AG08396 (cell line): Measurements from ENCODE around the gene BIRC2.
"Not testable (repeated sequence)": the region's sequence is repeated elsewhere in the genome, so short reads cannot be mapped to it uniquely, and the experiment has no call there.

ENCODE experiments used
- DNase-seq: peaks from one replicate; pipeline ENCODE4 v3.0.0; 2012; ENCODE audit warnings: low spot score, mixed read lengths

The BIRC2 gene

DNA sequence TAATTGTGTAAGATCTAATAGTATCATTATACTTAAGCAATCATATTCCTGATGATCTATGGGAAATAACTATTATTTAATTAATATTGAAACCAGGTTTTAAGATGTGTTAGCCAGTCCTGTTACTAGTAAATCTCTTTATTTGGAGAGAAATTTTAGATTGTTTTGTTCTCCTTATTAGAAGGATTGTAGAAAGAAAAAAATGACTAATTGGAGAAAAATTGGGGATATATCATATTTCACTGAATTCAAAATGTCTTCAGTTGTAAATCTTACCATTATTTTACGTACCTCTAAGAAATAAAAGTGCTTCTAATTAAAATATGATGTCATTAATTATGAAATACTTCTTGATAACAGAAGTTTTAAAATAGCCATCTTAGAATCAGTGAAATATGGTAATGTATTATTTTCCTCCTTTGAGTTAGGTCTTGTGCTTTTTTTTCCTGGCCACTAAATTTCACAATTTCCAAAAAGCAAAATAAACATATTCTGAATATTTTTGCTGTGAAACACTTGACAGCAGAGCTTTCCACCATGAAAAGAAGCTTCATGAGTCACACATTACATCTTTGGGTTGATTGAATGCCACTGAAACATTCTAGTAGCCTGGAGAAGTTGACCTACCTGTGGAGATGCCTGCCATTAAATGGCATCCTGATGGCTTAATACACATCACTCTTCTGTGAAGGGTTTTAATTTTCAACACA is 23.3 kb upstream of the BIRC2 start:
- no peak for DNase-seq

DNA sequence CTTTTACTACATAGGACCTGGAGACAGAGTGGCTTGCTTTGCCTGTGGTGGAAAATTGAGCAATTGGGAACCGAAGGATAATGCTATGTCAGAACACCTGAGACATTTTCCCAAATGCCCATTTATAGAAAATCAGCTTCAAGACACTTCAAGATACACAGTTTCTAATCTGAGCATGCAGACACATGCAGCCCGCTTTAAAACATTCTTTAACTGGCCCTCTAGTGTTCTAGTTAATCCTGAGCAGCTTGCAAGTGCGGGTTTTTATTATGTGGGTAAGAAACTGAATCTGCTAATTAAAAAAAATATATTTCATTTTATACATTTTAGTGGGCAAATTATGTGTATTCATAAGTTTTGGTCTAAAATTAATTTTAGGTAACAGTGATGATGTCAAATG is 21.9 kb upstream of the BIRC2 start:
- DNase-seq = no peak

DNA sequence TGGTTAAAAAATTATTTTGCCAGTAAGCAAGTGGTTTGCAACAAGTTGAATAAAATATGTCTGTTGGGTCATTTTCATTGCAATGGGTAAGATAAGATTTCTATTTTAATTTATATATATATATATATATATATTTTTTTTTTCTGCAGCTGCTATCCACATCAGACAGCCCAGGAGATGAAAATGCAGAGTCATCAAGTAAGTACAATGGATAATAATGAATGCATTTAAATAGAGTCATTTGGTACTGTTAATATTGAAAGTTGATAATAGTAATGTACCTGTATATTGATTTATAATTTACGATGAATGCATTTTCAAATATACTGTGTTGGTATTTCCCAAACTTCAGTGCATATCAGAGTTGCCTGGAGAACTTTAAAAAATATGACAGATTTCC is 18.3 kb upstream of the BIRC2 start:
- no peak for DNase-seq

DNA sequence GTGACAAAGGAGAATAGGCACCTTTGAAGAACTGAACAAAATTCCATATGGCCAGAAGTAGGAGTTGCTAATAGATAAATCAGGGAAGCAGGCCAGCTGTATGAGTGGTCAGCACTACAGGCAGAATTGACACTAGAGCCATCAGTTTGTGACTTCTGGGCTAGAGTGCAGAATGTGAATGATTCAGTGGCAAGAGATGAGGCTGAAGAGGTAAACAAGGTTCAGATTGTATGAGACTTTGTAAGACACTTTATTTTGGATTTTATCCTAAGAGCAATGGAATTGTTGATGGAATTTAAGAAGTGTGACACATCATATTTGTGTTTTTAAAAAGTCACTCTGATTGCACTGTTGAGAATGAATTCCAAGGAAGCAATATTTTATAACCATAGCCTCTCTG is 16.8 kb upstream of the BIRC2 start:
- no peak for DNase-seq

DNA sequence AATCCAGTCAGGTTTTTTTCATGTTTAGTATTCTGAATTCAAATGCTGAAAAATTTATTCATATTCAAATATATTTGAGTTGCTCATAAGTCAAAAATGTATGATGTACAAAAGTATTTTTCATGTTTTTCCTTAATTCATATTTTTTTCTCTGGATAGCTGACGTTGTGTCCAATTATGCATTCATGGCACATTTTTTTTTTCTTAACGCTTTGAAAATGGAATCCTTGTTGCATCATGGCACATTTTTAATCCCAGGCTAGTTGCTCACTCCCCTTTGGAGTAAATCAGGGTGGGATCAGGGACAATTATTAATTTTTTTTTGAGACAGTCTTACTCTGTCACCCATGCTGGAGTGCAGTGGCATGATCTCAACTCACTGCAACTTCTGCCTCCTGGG is 15.7 kb upstream of the BIRC2 start:
- DNase-seq = no peak

DNA sequence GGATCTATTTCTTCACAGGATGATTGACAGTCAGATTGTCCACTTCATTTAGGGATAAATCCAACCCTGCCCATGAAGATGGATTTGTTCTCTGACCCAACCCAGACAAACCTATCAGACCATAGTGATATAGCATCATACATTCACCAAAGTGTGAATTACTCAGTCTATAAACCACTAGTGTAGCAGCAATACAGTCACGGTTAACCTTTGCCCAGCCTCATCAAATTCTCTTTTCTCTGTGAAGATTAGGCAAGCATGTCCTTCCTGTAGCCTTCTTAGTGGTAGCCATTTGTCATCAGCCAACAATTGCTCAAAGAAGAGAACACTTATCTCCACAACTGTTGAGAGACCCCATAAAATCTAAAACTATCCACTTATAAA is 14.4 kb upstream of the BIRC2 start:
- no peak for DNase-seq

DNA sequence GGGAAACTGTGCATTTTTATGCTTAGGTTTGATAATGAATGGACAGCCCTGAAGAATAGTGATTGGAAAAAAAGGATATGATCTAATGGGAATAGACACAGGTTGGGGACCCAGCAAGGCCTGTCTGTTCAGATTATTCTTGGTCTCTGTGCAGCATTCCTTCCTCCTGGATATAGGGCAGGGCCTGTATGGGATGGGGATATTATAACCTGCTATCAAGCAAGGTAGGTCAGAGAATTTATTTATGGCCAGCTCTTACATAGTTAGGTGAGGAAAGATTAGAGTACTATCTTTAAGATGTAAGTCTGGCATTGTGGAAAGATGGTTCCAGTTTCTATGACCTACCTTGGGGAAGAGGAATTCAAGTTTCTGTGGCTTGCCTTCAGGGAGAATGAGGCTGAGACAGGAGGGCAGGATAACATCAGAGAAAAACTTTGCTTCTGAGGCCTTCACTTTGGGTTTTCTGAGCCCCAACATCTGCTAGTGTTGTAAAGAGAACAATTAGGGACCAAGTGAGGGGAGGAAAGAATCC is 8.5 kb upstream of the BIRC2 start:
- no peak for DNase-seq

DNA sequence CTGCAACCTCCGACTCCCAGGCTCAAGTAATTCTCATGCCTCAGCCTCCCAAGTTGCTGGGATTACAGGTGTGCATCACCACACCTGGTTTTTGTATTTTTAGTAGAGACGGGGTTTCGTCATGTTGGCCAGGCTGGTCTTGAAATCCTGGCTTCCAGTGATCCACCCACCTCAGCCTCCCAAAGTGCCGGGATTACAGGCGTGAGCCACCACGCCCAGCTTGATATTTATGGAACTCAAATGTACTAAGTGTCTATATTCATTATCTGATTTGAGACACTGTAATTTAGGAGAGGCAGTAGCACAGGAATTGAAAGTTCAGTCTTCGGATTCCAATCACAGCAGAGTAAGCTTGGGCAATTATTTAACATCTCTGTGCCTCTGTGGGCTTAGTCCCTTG is 5.7 kb upstream of the BIRC2 start:
- not testable (repeated sequence) for DNase-seq

DNA sequence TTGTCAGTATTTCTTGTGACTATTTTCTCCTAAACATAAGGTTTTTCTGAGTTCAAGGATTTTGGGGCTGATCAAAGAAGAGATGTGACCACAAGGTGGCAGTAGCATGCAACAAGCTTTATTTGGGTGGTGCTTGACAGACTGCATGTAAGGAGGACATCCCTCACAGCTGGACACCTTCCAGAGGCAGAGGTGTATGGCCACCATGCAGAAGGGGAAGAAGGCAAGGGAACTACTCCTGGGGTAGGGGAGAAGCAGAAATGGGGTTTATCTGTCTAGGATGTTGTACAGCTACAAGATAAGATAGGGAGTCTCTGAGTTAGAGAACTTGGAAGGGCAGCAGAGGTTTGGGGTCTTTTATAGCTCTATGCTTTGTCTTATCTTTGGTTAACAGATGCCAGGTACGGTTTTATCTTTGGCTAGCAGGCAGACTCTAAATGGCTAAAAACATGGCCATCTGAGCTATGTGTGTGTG is 5.1 kb upstream of the BIRC2 start:
- DNase-seq = peak; percentile 70

DNA sequence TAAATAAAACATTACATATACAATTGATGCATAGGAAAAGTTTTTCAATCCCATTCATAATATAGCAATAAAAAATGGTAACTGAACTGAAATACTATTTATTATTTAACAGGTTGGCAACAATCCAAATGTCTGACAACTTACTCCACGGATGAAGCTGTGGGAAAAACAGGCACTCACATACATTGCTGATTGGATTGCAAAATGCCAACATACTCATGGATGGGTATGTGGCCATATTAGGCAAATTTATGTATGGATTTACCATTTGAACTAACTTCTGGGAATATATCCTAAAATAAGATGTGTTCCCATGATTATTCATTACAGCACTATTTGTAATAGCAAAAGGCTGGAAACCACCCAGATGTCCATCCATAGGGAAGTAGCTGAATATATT is 3.2 kb upstream of the BIRC2 start:
- no peak for DNase-seq

DNA sequence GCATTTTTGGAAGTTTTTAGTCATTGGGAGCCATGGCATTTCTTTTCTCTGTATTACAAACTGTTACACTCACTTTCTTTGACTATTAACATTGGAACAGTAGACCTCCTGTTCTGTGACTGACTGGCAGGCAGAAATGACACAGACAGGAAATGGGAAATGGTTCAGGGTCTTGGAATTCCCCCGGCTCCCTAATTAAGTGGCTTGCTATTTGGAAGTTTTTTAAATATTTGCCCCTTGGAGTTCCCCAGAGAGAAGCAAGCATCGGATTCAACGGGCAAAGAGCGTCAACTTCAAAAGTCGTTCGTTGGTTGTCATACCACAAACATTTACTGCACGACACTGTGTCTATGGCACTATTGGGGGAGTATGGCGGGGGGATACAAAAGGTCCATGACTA is 1.1 kb upstream of the BIRC2 start:
- DNase-seq = peak; percentile 11

DNA sequence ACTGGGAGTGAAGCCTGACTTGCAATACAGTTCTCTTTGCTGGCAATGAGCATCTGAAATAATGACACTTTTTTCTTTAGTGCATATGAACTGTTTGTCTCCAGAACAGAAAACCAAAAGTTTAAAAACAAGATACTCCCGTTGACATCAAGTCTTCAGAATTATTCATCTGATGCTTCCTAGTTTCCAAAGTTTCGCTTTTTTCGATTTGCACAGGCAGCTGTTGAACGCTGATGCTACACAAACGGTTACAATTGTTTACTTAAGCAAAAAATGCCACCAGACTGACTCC is 612 bp upstream of the BIRC2 start:
- DNase-seq = no peak

DNA sequence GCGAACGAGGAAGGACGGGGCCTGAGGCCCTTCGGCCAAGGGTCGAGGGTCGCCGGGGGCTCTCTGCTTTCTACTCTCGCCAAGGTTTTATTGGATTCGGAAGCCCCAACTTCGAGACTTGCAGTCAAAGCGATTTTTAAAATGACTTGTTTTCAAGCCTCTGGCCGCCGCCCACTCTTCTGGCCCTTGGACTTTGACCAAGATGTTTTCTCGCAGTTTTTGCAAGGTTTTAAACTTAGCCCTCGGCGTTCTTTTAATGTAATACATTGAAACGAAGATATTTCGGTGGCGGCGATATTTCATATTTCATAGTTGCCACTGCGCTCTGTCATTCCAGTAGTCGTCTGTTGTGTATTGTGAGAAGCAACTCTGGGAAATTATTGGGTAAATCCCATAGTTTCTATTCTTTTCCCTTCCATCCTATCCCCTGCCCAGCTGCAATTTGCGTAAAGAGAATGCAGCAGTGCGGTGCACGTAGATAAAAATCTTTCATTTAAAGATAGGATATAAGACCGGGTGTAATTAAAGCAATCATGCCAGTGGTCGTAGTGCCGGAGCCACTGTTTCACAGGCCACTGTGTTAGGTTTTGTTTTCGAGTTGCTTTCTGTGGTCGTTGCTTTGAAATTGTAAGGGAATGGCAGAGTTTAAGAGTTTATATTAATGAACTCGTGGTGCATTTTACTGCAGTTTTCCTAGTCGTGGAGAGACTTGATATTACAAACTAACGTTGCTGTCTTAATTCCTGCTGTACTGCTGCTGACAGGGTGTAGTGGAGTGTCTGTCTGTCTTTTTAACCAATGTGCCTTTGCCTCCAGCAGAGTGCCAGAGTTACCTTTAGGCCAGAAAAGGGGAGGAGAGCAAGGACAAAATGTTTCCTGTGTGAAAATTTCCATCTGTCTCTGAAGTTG is 702 bp downstream of the BIRC2 start:
- DNase-seq = no peak

DNA sequence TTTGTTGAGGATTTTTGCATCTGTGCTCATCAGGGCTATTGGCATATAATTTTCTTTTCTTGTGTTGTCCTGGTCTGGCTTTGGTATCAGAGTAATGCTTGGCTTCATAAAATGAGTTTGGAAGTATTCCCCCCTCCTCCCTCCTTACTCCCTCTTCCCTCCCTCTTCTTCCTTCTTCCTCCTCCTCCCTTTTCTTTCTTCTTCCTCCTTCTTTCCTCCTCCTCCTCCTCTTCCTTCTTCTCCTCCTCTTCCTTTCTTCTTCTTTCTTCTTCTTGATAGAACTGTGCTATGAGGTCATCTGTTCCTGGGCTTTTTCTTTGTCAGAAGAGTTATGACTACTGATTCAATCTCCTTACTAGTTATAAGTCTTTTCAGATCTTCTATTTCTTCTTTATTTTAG is 10.1 kb downstream of the BIRC2 start:
- DNase-seq = no peak

DNA sequence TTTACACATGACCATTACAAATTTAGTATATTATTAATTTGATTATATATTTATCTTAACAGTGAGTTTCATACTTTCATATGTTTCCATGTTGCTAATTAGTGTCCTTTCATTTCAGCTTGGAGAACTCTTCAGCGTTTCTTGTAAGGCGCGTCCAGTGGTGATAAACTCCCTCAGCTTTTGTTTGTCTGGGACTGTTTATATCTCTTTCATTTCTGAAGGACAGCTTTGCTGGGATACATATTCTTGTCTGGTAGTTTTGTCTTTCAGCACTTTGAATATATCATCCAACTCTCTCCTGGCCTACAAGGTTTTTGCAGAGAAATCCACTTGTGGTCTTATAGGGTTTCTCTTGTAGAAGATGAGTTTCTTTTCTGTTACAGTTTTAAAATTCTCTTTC is 12.4 kb downstream of the BIRC2 start:
- DNase-seq = no peak

DNA sequence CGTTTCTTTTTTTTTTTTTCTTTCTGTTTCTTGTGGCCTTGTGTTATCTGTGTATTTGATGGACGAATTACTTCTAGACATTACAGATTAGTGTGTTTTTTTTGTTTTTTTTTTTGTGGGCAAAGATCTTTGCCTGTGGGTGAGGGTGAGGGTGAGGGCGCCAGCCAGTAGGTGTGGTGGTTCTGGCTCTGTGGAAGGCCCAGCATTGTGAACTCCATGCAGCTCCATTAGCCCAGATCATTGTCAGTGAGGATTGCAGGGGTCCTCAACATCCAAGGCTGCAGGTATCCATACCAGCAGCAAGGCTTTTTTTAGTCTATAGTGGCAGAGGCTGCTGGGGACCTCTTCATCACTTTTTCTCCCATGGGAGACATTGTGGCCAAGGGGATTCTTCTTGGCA is 13.7 kb downstream of the BIRC2 start:
- DNase-seq = no peak

DNA sequence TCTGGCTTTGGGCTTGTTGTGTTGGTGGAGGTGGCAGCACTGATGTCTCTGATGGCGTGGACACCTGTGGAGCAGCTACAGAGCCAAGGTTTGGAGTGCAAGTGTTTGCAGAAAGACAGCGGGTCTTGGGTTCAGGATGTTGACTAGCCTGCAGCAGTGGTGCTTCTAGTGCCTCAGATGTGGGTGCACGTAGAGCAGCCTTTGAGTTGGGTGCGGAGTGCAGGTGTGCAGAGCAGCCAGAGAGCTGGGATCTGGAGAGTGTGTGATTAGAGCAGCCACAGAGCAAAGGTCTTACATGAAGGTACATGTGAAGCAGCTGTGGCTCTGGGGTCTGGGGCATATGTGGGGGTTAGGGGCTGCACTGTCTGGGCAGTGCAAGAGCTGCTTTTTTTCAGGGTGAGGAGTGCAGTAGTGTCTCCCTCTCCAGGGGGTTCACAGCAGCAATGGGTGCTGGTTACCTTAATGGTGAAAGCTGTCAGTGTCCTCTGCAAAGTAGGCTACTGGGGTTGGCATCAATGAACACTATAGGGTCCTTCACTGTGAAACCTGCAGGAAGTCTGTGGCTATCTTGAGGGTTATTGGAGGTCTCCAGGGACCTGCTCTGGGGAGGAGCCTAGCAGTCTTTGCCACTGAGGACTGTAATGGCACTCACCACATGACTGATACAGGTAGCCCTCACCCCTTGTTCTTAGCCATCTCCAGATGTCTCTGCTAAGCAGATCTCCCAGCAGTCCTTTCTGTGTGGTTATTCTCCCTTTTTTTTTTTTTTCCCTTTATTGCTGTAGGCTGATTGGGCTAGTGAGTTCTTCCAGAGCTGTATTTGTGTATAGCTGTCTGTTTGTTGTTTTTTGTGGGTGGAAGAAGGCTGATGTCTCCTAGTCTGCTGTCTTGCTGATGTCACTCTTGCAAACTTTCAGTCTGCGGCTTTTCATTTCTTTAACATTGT is 14.3 kb downstream of the BIRC2 start:
- DNase-seq = no peak

DNA sequence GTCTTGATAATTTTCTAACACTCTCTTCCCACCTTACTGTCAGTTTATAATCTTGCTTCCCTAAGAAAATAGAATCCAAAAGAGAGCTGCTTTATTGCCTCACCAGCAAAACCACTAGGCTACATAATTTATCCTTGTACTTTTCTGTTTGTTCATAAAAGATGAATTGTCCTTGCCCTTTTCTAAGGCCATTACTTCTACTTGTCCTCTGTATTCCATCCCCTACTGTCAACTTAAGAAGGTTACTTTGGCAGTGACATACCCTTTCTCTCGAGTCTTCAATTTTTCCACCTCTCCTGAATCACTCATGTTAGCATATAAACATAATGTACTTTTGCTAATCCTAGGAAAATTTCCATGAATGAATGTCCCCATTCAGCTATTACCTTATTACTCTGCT is 18.0 kb downstream of the BIRC2 start:
- no peak for DNase-seq

DNA sequence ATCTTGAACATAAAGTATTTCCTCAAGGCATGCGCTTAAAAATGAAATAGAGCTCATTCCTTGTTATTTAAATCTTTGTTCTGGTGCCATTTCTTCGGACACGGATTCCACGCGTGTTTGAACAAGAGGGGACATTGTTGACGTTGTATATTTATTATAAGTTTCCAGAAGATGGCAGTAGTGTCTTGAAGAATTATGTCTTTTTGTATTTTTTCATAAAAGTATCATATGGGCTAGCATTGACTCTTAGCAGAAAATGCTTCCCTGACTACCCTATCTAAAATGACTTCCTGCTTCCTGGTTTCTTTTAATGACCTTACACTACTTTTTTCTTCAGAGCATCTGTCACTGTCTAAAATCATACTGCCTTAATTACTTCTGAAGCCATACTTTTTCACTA is 20.4 kb downstream of the BIRC2 start:
- no peak for DNase-seq

DNA sequence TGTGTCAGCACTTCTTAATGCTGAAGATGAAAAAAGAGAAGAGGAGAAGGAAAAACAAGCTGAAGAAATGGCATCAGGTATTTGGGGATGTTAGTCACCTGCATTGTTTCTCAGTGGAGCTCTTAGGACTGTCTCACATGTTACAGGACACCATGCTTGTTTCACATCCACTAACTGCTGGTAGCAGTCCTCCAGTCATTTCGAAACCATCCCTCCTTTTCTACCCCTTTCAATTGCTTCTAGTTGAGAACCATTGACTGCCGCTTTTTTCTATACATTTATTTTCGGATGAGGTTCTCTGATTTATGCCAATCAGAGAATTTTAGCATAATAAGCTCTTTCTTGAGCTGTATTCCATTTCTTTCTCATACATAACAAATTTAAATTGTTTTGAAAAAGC is 21.5 kb downstream of the BIRC2 start:
- DNase-seq = no peak

DNA sequence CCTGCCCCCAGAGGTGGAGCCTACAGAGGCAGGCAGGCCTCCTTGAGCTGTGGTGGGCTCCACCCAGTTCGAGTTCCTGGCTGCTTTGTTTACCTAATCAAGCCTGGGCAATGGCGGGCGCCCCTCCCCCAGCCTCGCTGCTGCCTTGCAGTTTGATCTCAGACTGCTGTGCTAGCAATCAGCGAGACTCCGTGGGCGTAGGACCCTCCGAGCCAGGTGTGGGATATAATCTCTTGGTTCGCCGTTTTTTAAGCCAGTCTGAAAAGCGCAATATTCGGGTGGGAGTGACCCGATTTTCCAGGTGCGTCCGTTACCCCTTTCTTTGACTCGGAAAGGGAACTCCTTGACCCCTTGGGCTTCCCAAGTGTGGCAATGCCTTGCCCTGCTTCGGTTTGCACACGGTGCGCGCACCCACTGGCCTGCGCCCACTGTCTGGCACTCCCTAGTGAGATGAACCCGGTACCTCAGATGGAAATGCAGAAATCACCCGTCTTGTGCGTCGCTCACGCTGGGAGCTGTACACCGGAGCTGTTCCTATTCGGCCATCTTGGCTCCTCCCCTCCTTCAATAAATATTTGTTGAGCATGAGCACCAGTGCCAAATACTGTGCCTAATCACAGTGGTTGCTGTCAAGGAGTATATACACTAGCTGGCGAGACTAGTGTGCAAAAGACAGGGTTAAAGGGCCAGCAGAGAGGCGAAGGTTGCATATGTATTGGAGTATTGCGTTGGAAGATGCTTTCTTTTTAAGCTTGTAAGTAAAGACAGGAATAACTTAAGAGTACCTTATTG is 27.8 kb downstream of the BIRC2 start:
- not testable (repeated sequence) for DNase-seq
